Measurements from ENCODE around the gene DKK3.

The DKK3 gene

DNA sequence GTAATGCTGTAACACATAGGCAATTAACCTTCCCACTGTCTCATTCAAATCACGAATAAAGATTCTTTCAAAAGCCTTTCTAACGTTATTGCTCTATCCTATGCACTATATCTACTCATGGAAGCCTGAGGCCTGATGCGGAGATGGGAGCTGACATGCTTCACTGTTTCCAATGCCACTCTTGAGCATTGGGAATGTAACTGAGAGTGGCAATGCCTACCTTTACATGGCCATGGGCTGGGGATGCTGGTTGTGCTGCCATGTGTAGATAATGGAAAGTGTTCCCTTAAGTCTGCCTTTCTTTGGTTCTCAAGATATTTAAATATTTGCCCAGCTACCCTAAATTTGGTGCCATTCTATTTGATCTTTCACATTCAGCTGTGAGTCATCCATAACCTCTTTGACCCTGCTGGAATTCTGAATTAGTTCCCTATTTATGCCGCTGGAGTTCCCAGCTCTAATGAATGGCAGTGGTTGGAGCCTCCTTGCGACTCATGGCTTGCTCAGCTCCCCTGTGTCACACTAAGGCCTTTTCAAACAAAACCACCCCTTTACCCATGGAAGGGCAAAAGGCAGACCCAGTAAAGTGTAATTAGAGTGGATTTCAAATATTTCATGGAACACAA, 21.4 kb upstream of the DKK3 start:
- DNase-seq: no peak

DNA sequence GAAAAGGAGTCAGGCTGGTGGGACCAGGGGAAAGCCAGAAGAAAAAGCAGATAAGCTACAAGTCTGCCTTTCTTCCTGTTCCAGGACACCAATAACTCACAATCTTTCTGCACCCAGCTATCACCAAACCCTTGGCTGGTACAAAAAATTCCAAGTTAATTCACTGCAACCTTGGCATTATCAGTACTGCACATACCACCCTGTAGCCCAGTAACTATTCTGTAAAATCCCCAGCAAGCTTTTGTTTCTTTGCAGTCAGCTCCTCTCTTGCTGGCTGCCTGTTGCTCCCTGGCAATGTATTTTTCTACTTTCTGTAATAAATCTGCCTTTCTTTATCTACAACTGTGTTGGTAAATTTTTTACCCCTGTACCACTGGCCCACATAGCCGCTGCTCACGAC, 20.7 kb upstream of the DKK3 start:
- DNase-seq: no peak

DNA sequence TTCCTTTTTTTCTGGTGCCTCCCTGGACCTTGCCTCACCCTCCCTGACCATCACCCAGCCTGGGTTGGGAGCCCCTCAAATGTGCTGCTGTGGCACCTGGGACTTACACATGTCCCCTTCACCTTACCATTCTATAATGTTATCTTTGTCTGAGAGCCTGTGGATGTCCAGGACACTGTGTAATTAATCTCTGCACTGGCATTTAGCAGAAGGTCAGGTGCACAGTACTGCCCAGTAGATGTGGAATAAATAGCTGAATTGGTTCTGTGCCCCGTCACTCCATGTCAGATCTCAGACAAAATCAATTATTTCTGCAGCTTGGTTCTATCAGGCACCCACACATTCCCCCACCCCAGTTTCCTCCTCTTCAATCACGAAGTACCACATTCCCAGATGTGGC, 19.9 kb upstream of the DKK3 start:
- no peak for DNase-seq

DNA sequence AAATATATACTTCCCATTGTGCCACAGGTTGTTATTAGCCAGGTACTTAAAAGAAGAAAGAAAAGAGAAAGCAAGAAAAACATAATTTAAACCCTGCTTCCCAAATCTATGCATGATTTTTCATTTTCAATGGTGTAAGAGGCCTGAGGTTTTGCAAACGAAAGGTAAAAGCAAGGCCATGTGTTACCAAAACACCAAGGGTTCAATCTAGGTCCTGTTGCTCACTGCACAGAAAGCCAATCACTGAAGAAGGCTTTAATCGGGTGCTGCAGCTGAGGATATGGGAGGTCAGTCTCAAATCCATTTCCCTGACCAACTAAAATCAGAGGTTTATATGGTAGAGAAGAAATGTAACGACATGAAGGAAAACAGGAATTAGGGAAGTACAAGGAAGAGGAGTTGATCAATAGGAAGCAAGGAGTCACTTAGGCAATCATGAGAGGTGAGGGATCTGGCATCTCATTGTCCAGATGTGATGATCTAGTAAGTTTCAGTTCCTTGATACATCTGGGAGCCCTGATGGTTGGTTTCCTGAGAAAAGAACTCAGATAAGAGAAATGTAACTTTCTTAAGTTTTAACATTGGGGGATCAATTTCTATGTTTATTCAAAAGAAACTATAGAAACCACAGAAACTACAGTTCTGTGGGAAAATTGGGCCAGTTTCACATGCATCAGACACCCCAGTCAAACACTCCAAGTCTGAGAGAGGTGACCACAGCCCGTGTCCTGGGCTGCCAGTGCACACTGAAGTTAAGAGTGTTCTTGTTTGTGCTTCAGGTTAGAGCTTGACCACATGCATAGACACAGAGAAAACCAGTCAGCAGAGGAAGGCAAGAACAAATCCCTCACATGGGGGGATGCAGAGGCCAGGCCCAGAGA, 18.1 kb upstream of the DKK3 start:
- no peak for DNase-seq

DNA sequence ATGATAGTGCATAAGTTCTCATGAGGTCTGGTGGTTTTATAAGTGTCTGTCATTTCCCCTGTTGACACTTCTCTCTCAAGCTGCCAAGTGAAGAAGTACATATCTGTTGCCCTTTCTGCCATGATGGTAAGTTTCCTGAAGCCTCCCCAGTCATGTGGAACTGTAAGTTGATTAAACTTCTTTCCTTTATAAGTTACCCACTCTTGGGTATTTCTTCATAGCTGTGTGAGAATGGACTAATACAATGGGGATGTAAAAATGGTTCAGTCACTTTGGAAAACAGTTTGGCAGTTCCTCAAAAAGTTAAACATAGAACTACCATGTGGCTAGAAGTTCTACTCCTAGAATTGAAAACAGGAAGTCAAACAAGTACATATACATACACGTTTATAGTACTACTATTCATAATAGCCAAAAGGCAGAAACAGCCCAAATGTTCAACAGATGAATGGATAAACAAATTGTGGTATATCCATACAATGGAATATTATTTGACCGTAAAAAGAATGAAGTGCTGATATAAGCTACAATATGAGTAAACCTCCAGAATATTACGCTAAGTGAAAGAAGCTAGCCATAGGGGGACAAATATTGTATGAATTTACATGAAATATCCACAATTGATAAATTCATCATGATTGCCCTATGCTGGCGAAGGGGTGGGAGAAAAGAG, 16.0 kb upstream of the DKK3 start:
- DNase-seq: no peak

DNA sequence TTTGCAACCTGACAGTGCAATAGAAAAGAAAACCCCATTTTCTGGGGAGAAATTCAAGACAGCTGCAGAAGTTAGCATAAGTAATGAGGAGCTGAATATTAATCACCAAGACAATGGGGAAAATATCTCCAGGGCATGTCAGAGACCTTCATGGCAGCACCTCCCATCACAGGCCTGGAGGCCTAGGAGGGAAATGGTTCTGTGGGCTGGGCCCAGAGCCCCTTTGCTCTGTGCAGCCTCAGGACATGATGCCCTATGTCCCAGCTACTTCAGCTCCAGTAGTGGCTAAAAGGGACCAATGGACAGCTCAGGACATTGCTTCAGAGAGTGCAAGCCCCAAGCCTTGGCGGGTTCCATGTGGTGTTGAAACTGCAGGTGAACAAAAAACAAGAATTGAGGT, 14.6 kb upstream of the DKK3 start:
- no peak for DNase-seq

DNA sequence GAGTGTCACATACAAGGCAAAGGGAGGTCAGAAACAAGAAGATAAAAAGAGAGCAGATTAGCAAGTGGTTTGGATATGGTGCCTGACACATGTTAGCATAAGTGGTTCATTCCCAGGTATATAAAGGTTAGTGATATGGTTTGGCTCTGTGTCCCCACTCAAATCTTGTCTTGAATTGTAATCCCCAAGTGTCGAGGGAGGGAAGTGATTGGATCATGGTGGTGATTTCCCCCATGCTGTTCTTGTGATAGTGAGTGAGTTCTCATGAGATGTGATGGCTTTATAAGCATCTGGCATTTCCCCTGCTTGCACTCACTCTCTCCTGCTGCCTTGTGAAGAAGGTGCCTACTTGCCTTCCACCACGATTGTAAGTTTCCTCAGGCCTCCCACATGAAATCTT, 12.1 kb upstream of the DKK3 start:
- no peak for DNase-seq

DNA sequence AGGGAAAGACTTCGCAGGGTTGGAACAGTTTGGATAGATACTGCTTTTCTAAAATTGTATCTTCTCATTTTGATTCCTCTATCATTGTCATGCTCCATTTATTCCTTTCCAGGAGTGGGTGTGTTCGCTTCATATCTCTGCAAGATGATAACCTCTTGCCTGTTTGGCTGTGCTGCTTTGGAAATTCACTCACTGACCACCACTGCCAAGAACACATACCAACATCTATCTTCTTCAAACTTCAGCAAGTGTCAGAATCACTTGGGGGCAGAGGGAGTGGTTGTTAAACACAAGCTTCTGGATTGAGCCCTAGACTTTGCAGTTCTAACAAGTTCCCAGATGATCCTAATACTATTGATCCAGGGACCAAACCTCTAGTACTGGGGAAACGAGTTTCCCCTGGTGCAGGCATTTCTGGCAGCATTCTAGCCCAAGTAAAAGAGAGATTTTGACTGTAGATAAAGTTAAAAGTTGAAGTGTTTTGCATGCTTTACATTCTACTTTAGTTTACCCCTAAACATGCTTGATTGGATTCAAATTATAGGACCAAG, 11.5 kb upstream of the DKK3 start:
- DNase-seq: no peak

DNA sequence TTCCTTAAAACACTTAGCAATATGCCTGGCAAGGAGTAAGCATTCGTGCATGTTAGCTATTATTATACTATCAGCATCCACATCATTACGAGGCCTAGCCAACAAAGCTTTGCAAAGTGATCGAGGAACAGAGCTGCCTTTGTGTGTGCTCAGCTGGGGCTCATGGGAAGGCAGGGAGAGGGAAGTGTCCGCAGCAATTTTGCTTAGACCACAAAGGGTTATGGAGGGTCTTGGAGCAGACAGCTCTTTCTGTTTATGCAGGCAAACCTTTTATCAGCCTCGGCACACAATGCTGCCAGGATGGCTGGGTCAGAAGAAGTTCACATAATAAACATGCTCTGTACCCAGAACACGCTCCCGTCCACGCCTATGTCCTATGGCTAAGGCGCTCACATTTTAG, 10.9 kb upstream of the DKK3 start:
- no peak for DNase-seq

DNA sequence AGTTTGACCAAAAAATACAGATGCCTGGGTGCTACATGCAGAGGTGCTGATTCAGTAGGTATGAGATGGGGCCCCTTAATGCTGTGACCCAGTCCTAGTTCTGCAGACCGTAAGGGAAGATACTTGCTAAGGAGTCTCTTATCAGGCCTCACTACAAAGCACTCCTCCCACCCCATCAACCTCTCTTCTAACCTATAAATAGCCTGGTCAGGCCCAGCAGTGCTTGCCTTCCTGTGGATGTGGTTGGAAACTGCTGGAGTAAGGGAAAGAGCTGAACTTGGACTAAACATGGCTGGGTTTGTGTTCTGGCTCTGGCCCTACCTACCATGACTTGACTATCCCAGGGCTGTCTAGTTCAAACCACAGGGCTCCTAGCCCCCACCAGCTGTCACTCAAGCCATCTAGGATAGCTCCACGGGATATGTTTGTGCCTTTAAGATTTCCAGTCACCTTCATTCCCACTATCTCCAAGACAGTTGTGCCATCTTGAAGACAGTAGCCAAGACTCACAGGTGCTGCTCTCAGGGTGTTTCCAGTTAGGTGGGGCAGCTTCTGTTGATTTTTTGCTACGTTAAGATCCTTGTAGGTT, 9.5 kb upstream of the DKK3 start:
- DNase-seq: no peak

DNA sequence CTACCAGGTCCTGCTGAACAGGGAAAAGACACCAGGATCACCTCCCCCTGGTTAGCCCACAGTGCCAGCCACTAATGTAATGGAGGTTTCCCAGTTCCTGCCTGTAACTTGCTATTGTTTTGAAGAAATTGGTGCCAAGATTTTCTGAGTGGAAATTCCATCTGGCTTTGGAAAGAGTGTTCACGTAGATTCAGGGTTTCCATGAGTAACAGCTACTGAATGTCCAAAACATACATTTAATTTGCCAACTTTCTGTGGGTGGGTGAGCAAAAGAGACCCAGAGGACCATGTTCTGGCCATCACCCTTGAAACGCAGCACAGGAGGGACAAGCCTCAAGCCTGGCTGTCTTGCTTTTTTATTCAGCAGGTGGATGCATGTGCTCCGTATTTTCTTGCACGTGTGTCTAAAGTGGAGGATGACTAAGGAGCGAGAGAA, 8.8 kb upstream of the DKK3 start:
- no peak for DNase-seq

DNA sequence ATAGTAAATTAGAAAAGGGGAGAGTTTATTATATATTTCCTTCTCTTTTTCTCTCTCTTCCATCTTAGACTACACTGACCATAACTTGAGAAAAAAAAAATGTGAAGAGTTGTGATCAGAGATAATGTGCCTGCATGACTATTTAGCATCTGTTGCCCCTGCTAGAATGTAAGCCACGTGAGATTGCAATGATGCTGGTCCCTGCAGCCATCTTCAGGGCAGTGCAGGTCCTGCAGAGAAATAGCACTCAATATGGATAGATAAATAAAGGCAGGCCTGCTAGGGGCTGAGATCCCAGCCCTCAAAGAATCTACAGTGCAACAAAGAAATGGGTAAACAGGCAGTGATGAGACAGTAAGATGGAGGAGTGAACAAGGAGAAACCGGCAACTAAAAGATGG, 7.8 kb upstream of the DKK3 start:
- no peak for DNase-seq

DNA sequence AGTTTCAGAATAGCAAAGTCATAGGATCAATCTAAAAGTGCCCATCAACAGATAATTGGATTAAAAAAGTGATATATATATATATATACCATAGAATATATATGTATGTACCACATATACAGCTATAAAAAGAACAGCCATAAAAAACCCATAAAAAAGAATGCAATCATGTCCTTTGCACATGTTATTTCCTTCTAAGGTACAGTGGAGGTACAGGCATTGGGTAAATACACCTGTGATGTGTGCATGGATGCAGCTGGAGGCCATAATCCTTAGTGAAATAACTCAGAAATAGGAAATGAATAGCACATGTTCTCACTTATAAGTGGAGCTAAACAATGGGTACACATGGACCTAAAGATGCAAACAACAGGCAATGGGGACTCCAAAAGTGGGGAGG, 7.1 kb upstream of the DKK3 start:
- DNase-seq: no peak

DNA sequence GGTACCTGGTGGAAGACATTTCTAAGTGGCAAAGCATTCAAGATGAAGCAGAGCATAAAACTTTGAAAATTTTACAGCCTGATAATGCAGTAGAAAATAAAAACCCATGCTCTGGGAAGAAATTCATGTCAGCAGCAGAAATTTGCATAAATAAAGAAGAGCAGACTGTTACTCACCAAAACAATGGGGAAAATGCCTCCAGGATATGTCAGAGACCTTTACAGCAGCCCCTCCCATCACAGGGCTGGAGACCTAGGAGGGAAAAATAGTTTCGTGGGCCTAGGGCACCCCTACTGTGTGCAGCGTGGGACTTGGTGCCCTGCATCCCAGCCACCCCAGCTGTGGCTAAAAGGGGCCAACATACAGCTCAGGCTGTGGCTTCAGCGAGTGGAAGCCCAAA, 5.4 kb upstream of the DKK3 start:
- DNase-seq: no peak

DNA sequence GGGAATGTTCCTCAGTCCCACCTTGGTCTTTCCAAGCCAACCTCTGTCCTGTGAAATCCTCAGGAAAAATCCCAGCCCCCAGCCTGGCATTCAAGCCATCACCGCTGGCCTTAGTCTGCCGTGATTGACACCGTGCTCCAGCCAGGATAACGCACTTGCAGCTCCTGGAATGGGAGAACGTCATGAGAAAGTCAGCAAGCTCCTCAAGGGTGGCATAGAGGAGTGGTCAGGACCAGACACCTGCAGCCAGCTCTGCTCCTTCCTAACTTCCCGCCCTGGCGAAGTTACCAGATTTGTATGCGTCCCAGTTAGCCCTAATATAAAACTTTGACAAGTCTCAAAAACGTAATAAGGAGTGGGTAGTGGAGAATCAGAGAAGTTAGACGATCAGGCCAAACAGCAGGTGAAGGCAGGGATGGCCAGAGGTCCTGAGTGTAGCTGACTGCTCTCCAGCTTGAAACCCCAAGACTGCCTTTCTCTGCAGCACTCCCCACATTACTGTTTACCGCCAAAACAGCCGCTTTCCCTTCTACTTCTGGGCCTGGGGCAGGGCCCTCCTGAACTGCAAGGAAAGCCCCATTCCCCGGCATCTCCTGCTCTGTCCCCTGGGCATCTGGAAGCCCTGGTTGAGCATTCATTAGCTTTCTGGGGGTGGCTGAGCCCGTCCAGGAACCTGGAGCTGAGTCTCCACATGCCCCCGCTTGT, 1.3 kb upstream of the DKK3 start:
- DNase-seq: no peak

DNA sequence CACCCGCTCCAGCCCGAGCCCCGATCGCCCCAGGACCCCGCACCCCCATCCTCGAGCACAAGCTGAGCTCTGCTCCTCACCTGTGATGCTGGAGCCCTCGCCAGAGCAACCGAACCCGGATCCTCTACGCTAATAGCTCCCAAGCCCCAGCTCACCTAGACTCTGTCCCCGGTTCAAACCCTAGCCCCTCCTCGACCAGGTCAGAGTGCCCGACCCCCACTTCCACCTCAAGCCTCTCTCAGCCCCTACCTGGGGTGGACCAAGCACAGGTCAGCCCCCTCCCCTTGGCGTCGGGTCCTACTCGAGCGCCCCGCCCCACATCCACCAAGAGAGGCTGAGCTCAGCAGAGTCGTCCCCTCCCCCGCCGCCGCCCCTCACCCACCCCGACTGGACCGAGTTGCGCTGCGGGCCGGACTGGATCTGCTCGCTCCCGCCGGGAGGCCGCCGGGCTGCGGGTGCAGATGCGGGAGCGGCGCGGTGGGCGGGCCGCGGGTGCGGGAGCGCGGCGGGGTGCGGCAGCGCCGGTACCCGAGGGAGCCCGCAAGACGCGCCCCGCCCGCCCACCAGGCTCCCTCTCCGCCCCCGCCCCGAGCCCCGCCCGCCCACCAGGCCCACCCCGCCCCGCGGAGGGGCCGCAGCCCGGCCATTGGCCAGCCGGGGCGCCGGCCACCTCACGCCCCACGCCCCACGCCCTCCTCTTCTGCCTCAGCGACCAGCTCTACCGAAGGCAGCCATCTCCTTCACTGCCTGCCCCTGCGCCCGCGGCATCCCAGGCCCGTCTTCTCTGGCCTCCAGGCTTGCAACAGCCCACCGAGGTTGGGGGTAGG, 577 bp upstream of the DKK3 start:
- no peak for DNase-seq

DNA sequence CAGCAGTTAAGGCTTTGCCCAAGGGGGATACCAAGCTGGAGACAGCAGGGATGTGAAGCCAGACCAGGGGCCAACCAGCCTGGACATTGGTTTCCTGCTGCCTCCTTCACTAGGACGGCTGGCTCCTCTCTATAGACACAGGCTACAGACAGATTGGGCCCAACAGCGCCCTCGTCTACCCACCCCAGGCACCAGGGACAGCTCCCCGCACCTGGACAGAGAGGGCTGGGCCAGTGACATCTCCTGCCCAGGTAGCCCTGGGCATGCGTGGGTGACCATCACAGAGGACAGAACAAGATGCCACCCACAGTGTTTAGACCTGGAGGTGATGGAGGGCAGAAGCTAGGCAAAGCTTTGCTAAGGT, 1.2 kb downstream of the DKK3 start:
- no peak for DNase-seq

DNA sequence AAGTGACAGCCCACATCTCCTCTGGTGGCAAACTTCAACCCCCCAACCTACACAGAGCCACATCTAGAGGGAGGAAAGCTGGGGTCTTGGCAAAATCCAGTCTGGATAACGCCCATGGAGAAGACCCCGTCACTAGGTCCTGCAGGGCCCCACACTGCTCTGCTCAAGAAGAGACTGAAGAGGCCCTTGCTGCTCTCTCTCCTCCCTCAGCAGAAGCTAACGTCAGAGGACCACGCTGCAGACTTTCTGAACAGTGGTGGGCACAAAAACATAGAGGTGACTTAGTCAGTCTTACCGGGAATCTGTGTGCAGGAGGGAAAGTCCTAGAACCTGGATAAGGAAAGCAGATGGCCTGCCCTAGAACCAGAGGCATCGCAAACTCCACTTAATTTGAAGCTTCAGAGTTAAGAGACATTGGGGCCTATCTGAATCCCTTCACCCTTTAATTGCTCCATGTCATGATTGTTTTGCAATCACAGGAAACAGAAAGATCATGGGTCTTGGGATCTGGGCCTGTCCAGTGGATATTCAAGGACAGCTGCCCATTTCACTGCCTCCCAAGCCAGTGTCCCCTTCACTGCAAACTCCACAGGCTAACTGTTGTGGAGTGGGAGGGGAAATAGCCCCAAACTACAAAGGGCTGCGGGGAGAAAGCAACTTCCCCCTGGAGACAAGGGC, 1.7 kb downstream of the DKK3 start:
- DNase-seq: no peak

DNA sequence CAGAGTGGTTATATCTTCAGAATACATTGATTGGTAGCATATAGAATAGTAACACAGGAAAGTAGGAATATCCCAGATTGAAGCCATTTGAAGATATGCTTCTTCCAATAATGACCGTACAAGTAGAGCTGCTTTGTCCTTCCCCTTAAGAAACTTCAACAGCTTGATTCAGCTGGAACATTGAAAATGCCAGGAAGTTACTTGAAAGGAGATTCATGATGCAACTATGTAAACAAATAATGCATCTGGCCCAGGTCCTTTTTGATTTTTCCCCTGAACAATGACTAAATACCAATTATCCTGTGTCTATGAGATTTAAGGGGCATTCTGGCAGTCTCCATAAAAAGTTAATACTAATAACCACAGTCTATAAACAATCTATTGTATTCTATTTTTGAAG, 3.0 kb downstream of the DKK3 start:
- DNase-seq: no peak

DNA sequence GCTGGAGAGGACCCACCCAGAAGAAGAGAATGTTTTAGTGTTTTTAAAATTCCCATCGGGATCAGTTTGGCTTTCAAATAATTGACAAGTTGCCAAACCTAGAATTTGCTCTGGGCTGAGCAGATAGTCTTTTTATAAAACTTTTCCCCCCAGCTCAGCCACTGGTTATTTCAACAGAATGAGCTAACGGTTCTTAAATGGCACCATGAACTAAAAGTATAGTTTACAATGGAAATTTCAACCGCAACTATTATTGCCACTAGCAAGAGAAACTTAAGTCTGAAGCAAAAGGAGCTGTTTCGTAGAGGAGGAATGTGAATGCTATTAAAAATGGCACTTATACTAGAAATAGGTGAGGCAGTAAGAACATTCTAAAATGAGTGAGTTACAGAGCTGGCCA, 3.4 kb downstream of the DKK3 start:
- no peak for DNase-seq

DNA sequence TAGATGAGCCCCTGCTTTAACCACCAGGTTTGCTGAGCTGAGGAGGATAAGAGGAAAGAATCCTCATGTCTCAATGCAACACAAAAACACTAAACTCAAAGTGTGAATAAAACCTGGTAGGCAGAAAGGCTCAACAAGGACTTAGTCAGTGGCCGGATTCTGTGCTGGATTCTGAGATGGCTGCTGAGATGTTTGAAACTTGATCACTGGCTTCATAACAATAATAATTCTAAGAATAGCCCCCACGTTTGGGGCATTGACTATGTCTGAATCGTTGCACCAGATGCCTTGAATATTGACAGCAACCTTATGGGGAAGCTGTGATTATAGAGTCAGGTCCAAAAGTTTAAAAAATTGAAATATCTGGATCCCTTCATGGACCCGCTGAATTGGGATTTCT, 4.6 kb downstream of the DKK3 start:
- no peak for DNase-seq
